ENCODE measurements around the gene SIPA1.

The SIPA1 gene, protein sequence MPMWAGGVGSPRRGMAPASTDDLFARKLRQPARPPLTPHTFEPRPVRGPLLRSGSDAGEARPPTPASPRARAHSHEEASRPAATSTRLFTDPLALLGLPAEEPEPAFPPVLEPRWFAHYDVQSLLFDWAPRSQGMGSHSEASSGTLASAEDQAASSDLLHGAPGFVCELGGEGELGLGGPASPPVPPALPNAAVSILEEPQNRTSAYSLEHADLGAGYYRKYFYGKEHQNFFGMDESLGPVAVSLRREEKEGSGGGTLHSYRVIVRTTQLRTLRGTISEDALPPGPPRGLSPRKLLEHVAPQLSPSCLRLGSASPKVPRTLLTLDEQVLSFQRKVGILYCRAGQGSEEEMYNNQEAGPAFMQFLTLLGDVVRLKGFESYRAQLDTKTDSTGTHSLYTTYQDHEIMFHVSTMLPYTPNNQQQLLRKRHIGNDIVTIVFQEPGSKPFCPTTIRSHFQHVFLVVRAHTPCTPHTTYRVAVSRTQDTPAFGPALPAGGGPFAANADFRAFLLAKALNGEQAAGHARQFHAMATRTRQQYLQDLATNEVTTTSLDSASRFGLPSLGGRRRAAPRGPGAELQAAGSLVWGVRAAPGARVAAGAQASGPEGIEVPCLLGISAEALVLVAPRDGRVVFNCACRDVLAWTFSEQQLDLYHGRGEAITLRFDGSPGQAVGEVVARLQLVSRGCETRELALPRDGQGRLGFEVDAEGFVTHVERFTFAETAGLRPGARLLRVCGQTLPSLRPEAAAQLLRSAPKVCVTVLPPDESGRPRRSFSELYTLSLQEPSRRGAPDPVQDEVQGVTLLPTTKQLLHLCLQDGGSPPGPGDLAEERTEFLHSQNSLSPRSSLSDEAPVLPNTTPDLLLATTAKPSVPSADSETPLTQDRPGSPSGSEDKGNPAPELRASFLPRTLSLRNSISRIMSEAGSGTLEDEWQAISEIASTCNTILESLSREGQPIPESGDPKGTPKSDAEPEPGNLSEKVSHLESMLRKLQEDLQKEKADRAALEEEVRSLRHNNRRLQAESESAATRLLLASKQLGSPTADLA

DNA sequence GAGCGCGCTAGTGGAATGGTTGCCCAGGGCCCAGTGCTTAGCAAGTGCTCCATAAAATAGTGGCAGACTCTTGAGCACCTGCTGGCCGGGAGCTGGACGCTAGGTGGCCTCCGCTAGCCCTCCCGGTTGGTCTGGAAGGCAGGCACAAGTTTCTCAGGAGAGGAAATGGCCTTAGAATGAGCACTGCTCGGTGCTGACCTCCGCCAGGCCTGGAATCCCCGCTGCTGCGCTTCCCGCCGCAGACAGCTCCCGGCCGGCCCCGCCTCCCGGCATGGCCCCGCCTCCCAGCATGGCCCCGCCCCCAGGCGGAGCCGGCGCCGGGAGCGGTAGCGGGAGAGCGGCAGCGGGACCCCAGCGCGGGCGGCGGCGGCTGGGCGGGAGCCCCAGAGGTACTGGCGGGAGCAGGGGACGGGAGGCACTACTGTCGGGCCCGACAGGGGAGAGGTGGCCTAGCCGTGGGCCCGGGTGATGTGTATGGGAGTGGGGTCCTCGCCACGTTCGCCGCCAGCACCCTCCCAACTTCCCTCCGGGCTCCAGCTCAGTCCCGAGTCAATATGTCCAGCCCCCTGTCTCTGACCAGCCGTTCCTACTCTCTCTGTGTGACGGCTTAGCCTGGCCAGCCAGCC, at the start of gene SIPA1:
TSS of gene SIPA1 (plus strand) at position 308 of the 626 bp plus-strand sequence. CDS start 2,821 bp downstream, outside the sequence.
- peak; percentile 82 for DNase-seq

GRCh38 chr11:65588199-65589054, 49.5 kb upstream of the SIPA1 start:
- no peak for DNase-seq

GRCh38 chr11:65589444-65590239, 48.3 kb upstream of the SIPA1 start:
- no peak for DNase-seq

DNA sequence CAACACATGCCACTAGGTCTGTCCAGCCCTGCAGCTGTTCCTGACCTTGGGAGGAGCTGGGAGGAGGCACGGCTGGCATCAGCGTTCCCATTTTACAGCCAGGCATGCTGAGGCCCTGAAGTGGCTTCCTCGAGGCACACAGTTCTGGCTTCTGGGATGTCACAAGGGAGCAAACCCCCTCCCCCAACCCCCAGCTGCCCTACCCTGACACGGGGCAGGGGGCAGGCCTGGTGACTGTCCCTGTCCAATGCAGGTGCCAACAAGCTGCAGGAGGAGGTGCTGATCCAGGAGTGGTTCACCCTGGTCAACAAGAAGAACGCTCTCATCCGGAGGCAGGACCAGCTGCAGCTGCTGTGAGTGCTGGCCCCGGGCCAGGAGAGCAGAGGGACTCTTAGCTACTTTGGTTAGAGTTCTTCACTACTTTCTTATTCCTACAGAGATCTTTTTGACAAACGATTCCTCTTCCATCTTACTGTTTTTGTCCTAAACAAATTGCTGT, 47.6 kb upstream of the SIPA1 start:
- peak; percentile 79 for DNase-seq

DNA sequence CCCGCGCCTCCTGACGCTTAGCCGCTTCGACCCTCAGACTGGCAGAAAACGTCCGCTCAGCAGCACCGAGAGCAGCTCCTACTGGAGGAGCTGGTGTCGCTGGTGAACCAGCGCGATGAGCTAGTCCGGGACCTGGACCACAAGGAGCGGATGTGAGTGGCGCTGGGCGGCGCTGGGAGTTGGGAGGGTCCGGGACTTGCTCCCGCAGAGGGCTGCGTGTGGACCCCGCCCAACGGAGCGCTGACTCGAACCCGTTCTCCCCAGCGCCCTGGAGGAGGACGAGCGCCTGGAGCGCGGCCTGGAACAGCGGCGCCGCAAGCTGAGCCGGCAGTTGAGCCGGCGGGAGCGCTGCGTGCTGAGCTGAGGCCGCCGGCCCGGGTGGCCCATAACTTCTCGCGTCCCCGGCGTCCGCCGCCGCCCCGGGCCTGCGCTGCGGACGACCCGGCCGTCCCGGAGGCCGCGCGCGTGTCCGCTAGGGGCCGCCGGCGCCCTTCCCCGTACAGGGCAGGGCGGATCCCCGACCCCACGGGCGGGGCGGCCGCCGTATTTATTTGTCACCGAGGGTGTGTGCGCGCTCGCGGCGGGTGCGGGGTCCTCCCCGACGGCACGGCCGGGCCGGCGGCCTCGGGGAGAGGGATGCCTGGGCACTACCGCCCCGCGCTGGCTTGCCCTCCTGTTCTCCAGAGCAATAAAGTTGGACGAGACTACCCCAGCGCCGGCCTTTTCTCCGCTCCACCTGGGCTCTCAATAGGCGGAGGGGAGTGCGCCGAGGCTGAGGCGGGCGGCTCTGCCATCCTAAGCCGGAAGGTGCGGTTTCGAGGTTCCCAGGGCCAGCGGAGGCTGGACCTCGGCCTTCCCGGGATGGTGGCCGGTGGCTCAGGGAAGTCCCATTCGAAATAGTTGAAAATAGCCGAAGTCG, 45.7 kb upstream of the SIPA1 start:
- DNase-seq = peak; percentile 77

DNA sequence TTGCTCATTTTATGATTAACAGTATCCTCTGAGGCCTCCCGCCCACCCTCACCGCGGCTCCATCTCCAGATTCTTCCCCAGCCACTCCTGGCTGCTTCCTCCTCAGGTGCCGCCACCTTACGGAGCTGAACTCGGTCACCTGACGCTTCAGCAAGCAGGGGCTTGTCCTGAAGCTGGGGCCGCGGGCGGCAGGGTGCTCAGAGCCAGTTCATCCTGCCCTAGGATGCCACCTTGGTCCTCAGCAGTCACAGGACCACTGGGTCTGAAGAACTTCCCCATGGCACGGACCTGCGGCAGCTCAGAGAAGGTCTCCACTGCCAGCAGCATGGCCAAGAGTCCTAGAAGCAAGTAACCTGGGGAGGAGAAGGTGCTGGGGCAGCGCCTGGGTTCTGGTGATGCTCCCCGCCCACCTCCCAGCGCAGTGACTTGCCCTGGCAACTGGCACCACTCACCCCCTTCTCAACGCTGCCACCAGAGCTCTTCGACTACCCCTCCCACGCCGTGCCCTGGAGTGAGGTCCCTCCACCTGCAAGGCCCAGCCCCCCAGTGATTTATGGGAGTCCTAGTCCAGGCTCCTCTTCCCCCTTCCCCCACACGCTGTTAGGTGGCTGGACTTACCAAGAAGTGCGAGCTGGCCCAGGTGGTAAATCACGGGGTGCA, 44.9 kb upstream of the SIPA1 start:
- DNase-seq = no peak

- DNase-seq = no peak
Measured at GRCh38 chr11:65593518-65594414, 44.1 kb upstream of the SIPA1 start.

DNA sequence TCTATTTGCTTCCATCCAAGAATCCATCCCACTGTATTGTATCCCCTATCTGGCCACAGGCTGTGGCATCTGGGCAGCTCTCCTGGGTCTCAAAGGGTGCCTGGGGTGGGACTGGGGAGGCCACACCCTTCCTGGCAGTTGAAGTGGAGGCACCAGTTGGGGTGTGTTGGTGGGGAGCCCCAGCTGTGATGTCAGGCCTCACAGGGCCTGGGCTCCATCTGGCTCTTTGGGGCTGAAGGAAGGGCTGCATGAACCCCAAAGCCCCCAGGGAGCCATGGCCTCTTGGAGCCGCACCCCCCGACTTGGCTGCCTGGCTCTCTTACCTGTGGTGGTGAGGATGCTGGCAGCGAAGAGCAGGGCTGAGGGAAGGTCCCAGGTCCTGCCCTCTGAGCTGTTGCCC, 42.8 kb upstream of the SIPA1 start:
- DNase-seq = no peak

DNA sequence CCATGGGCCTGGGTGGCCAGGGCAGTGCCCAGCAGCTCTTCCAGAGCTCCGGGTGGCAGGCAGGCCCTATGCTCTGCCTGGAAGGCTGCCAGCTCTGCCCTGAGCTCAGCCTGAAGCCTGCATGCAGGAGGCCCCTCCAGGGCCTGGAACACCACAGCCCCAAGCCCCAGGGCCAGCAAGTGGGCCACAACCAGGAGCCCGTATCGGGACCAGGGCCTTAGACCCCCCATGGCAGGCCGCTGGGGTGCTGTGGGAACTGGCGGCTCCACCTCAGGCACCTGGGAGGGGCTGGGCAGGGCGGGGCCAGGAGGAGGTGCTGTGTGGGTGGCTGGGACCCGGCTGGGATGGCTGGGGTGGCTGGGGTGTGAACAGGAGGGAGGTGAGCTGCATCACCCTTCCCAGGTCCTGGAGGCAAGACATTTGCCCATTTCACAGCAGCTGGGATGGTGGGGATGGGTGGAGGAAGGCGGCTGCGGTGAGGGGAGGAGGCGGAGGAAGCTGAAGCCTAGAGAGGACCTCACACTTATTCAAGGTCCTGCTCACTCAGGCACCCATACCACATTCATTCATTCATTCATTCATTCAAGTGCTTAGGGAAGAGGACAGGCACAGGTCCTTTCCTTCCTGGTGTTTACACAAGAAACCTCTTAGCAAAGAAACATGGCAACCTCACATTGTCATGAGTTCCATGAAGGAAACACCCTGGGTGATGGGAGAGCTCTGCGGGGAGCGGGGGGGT, 42.2 kb upstream of the SIPA1 start, which contains the start of gene KCNK7:
TSS of gene KCNK7 (minus strand) at position 258 of the 739 bp plus-strand sequence. CDS start at position 230, 28 bp downstream.
- no peak for DNase-seq

- DNase-seq = no peak
Measured at GRCh38 chr11:65596520-65596919, 41.4 kb upstream of the SIPA1 start.

- no peak for DNase-seq
Measured at GRCh38 chr11:65598258-65598699, 39.6 kb upstream of the SIPA1 start.

DNA sequence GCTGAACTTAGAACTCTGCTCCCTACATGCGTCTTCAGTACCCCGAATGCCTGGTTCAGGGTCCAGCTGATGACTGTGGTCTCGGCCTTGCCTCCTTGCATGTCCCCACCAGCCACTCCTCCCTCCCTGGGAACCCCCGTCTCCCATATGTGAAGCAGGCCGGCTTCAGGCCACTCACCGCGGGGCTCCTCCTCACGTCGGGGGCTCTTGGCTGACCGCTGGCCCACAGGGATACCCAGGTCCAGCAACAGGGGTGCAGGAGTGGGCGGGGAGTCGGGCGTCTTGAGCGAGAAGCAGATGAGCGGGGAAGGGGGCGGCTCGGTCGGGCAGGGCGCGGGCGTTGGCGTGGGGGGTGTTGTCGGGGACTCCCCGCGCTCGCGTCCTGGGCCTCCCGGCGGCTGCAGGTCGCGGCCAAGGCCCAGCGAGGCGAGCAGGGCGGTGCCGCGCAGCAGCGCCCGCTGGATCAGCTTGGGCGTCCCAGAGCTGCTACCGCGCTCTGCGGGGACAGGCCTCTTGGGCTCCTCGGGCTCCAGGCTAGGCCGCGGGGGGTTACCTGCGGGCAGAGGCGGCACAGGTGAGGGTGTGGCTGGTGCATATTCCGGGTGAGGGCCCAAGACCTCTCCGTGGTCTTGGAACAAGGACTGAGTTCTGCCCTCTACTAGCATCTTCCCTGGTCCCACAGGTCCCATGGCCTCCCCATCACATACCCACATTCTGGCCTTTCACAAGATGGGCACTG, 38.5 kb upstream of the SIPA1 start:
- no peak for DNase-seq

GRCh38 chr11:65599955-65600246, 38.0 kb upstream of the SIPA1 start:
- no peak for DNase-seq

GRCh38 chr11:65604258-65604657, 33.6 kb upstream of the SIPA1 start:
- no peak for DNase-seq

DNA sequence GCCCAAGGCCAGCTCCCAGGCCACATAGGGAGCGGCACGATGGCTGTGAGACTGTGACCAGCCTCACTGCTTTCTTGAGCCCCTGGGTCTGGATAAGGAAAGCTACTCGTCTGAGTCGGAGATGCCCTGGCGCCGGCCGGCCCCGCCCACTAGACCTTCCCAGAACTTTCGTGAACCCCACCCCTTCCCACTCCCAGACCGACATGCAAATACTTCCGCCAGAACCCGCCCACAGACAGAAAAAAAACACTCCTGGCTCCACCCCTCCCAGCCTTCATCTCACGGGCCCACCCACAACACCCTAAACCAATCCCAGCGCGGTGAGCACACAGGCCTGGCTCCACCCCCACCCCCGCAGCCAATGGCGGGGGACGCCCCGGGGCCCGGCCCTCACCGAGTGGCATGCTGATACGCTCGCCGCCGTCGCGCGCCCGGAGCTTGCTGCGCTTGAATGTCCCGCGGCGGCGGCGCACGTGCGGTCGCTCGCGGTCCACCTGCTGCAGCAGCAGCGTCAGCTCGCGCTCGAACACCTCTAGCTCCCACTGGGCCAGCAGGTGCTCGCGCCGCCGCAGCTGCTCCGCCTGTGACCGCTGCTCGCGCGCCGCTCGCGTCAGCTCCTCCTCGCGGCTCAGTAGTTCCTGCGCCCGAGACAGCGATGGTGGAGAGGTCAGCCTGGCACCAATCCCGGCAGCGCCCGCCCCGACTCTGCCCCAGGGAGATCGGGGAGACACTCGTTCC, 30.9 kb upstream of the SIPA1 start:
- DNase-seq = peak; percentile 97
